Measurements from ENCODE around the gene SMIM13.

Gene SMIM13

GRCh38 chr6:11093626-11094410 lies at the start of gene SMIM13:
Gene SMIM13 (plus strand): TSS chr6:11093834. CDS start chr6:11094314, 480 bp downstream.
- Histone ChIP-seq H3K4me1 (ENCODE audit: control insufficient read depth, insufficient read depth, low read length) (no peaks in the 10 kb centered on the region), H3K9me3 (ENCODE audit: control insufficient read depth, low read length) (no peaks in the 10 kb centered on the region)

DNA sequence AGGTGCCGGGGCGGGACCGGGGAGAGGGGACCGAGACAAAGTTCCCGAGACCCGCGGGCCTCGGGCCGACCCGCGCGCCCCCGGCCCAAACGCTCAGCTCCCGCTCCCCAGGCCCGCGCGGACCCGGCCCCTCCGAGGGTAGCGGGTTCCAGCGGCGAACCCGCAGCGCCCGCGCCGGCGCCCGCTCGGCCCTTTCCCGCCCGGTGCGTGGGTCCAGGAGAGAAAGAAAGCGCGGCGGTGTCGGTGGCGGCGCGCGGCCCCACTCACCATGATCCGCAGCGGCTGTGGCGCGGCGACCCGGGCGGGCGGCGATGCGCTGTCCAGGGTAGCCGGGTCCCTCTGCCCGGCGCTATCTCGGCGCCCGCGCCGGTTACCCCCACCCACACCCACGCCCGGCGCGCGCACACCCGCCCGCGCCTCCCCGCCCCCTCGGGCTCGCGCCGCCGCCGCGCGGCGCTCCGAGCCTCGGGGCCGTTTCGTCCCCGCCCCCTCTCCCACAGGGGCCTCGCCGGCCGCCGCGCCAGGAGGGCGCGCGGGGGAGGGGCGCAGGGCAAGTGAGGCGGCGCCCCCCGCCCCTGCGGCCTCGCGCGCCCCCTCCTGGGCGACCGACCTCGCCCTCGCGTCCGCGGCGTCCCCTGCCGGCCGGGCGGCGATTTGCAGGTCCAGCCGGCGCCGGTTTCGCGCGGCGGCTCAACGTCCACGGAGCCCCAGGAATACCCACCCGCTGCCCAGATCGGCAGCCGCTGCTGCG lies 49.5 kb upstream of the SMIM13 start, which contains the start of gene ELOVL2:
Gene ELOVL2, minus strand, starts transcription at position 345 of the 751 bp plus-strand sequence. Its CDS starts 75 bp downstream, at position 270.
- H3K4me3 ChIP-seq (ENCODE audit: low read length), result no peak within 1 kb of the TSS
- peaks cover 55% of the 10 kb centered on the region for H3K27me3 ChIP-seq (ENCODE audit: control insufficient read depth, insufficient read depth, low read length)
- no peak within 1 kb of the TSS for H3K9ac ChIP-seq (ENCODE audit: low read length)
- no peaks in the 10 kb centered on the region for H3K4me1 ChIP-seq (ENCODE audit: control insufficient read depth, insufficient read depth, low read length)
- H3K9me3 ChIP-seq (ENCODE audit: control insufficient read depth, low read length), result no peaks in the 10 kb centered on the region
- H3K36me3 ChIP-seq (ENCODE audit: control insufficient read depth, insufficient read depth, low read length), result no peaks in the 10 kb centered on the region

More at GRCh38 chr6:11093626-11094410, at the start of gene SMIM13:
- peak within 1 kb of the TSS; percentile 79 for H3K9ac ChIP-seq (ENCODE audit: low read length)
- H3K4me3 ChIP-seq (ENCODE audit: low read length), result peak within 1 kb of the TSS; percentile 74
- no peaks in the 10 kb centered on the region for H3K36me3 ChIP-seq (ENCODE audit: control insufficient read depth, insufficient read depth, low read length)
- H3K27me3 ChIP-seq (ENCODE audit: control insufficient read depth, insufficient read depth, low read length), result no peaks in the 10 kb centered on the region

- peaks cover 57% of the 10 kb centered on the region for H3K27me3 ChIP-seq (ENCODE audit: control insufficient read depth, insufficient read depth, low read length)
- H3K9ac ChIP-seq (ENCODE audit: low read length), result no peak overlapping the region
- no peaks in the 10 kb centered on the region for H3K36me3 ChIP-seq (ENCODE audit: control insufficient read depth, insufficient read depth, low read length)
- no peaks in the 10 kb centered on the region for H3K4me1 ChIP-seq (ENCODE audit: control insufficient read depth, insufficient read depth, low read length)
- H3K4me3 ChIP-seq (ENCODE audit: low read length), result no peak overlapping the region
- no peaks in the 10 kb centered on the region for H3K9me3 ChIP-seq (ENCODE audit: control insufficient read depth, low read length)
Observed at GRCh38 chr6:11044712-11045167, 48.9 kb upstream of the SMIM13 start.

DNA sequence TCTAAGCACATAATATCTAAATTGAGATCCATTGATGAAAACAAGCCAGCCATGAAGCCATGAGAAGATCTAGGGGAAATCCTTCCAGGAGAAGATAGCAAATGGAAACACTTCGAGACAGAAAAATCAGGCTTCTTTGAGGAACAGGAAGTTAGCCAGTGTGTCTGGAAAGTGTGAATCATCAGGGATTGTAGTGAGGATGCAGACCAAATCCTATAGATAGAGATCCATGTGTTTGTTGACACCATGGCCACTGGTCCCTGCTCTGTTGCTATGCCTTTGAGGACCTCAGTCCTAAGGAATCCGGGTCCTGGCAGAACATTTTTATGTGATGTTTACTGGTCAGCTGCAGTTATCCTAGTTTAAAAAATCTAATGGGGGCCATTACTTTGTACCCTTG lies 42.9 kb upstream of the SMIM13 start:
- Histone ChIP-seq H3K27me3 (ENCODE audit: control insufficient read depth, insufficient read depth, low read length) (peaks cover 21% of the 10 kb centered on the region), H3K36me3 (ENCODE audit: control insufficient read depth, insufficient read depth, low read length) (no peaks in the 10 kb centered on the region), H3K4me1 (ENCODE audit: control insufficient read depth, insufficient read depth, low read length) (no peaks in the 10 kb centered on the region), H3K4me3 (ENCODE audit: low read length) (no peak overlapping the region), H3K9me3 (ENCODE audit: control insufficient read depth, low read length) (no peaks in the 10 kb centered on the region), H3K9ac (ENCODE audit: low read length) (no peak overlapping the region)

DNA sequence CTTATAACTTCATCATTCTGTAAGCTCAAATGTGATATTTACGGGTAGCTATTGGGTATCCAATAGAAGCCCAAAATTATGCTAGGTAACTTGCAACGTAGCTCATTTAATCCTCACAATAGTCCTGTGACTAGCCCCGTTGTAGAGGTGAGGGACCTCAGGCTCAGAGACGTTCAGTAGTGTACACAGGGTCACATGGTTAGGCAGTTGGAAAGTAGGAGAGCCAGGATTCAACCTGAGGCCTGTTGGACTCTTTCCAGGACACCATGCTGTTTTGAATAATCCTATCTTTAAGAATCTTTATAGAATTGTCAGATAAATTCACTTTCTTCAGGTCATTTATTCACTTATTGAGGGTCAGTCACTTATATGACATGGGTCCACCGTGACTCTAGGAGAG lies 40.3 kb upstream of the SMIM13 start:
- Histone ChIP-seq H3K4me3 (ENCODE audit: low read length) (no peak overlapping the region), H3K9ac (ENCODE audit: low read length) (no peak overlapping the region), H3K27me3 (ENCODE audit: control insufficient read depth, insufficient read depth, low read length) (peaks cover 6% of the 10 kb centered on the region), H3K4me1 (ENCODE audit: control insufficient read depth, insufficient read depth, low read length) (no peaks in the 10 kb centered on the region), H3K9me3 (ENCODE audit: control insufficient read depth, low read length) (no peaks in the 10 kb centered on the region), H3K36me3 (ENCODE audit: control insufficient read depth, insufficient read depth, low read length) (no peaks in the 10 kb centered on the region)

DNA sequence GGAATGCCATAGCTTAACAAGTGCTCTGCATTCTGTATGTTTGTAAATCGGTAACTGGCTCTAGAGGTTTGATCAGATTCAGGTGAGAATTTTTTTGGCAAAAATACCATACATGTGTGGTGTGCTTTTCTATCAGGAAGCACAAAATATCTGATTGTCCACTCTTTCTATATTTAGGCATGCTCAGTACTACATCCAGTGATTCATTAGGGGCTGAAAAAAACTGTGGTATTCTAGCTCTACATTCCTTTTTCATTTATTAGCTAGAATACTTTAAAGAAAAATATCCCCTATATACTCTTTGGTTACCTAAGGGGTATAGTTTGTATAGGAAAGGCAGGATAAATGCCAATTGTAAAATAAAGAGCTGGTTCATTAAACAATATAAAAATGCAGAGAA lies 38.9 kb upstream of the SMIM13 start:
- Histone ChIP-seq H3K27me3 (ENCODE audit: control insufficient read depth, insufficient read depth, low read length) (no peaks in the 10 kb centered on the region), H3K9me3 (ENCODE audit: control insufficient read depth, low read length) (no peaks in the 10 kb centered on the region), H3K9ac (ENCODE audit: low read length) (no peak overlapping the region), H3K4me3 (ENCODE audit: low read length) (no peak overlapping the region), H3K36me3 (ENCODE audit: control insufficient read depth, insufficient read depth, low read length) (no peaks in the 10 kb centered on the region), H3K4me1 (ENCODE audit: control insufficient read depth, insufficient read depth, low read length) (no peaks in the 10 kb centered on the region)

- Histone ChIP-seq H3K9ac (ENCODE audit: low read length) (no peak overlapping the region), H3K4me3 (ENCODE audit: low read length) (no peak overlapping the region), H3K27me3 (ENCODE audit: control insufficient read depth, insufficient read depth, low read length) (no peaks in the 10 kb centered on the region), H3K9me3 (ENCODE audit: control insufficient read depth, low read length) (no peaks in the 10 kb centered on the region), H3K4me1 (ENCODE audit: control insufficient read depth, insufficient read depth, low read length) (no peaks in the 10 kb centered on the region), H3K36me3 (ENCODE audit: control insufficient read depth, insufficient read depth, low read length) (no peaks in the 10 kb centered on the region)
Observed at GRCh38 chr6:11055127-11055627, 38.5 kb upstream of the SMIM13 start.

DNA sequence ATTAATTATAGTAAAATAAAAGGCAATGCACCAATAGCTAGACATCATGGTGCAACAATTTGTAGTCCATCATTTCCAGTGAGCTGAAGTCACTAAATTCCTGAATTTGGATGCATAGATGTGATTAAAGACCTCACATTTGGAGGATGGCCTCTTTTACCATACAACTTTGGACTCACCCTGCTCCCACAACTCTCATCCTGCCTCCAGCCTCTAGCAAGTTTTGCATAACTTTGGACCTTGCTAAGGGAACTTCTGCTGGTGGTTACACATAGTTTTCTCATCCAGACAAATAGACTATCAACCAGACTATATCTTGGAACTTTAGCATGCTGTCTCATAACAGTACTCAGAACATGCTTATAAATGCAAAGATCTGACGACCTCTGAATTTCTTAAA lies 36.8 kb upstream of the SMIM13 start:
- Histone ChIP-seq H3K4me1 (ENCODE audit: control insufficient read depth, insufficient read depth, low read length) (no peaks in the 10 kb centered on the region), H3K36me3 (ENCODE audit: control insufficient read depth, insufficient read depth, low read length) (no peaks in the 10 kb centered on the region), H3K9ac (ENCODE audit: low read length) (no peak overlapping the region), H3K27me3 (ENCODE audit: control insufficient read depth, insufficient read depth, low read length) (no peaks in the 10 kb centered on the region), H3K9me3 (ENCODE audit: control insufficient read depth, low read length) (no peaks in the 10 kb centered on the region), H3K4me3 (ENCODE audit: low read length) (no peak overlapping the region)

- Histone ChIP-seq H3K9ac (ENCODE audit: low read length) (no peak overlapping the region), H3K27me3 (ENCODE audit: control insufficient read depth, insufficient read depth, low read length) (no peaks in the 10 kb centered on the region), H3K9me3 (ENCODE audit: control insufficient read depth, low read length) (no peaks in the 10 kb centered on the region), H3K4me3 (ENCODE audit: low read length) (no peak overlapping the region), H3K36me3 (ENCODE audit: control insufficient read depth, insufficient read depth, low read length) (no peaks in the 10 kb centered on the region), H3K4me1 (ENCODE audit: control insufficient read depth, insufficient read depth, low read length) (no peaks in the 10 kb centered on the region)
Observed at GRCh38 chr6:11058406-11058805, 35.2 kb upstream of the SMIM13 start.

DNA sequence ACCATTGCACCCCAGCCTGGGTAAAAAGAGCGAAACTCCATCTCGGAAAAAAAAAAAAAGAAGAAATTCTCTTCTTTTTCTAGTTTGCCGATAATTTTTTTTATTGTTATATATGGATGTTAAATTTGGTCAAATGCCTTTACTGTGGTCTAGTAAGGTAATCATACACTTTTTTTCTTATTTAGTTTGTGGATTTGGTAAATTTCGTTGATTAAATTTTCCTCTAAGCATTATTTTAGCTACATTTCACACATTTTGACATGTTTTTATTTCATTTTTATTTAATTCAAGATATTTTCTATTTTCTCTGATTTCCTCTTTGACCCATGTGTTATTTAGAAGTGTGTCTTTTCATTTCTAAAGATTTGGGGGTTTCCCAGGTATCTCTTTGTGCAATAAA lies 31.6 kb upstream of the SMIM13 start:
- H3K36me3 ChIP-seq (ENCODE audit: control insufficient read depth, insufficient read depth, low read length), result no peaks in the 10 kb centered on the region
- peaks cover under 1% of the 10 kb centered on the region for H3K4me1 ChIP-seq (ENCODE audit: control insufficient read depth, insufficient read depth, low read length)
- no peak overlapping the region for H3K4me3 ChIP-seq (ENCODE audit: low read length)
- H3K9me3 ChIP-seq (ENCODE audit: control insufficient read depth, low read length), result no peaks in the 10 kb centered on the region
- H3K9ac ChIP-seq (ENCODE audit: low read length), result no peak overlapping the region
- H3K27me3 ChIP-seq (ENCODE audit: control insufficient read depth, insufficient read depth, low read length), result no peaks in the 10 kb centered on the region

- Histone ChIP-seq H3K4me3 (ENCODE audit: low read length) (no peak overlapping the region), H3K36me3 (ENCODE audit: control insufficient read depth, insufficient read depth, low read length) (no peaks in the 10 kb centered on the region), H3K9me3 (ENCODE audit: control insufficient read depth, low read length) (no peaks in the 10 kb centered on the region), H3K9ac (ENCODE audit: low read length) (no peak overlapping the region), H3K27me3 (ENCODE audit: control insufficient read depth, insufficient read depth, low read length) (no peaks in the 10 kb centered on the region), H3K4me1 (ENCODE audit: control insufficient read depth, insufficient read depth, low read length) (peaks cover 7% of the 10 kb centered on the region)
Observed at GRCh38 chr6:11062715-11063114, 30.9 kb upstream of the SMIM13 start.

GRCh38 chr6:11064836-11065235 lies 28.8 kb upstream of the SMIM13 start:
- no peaks in the 10 kb centered on the region for H3K9me3 ChIP-seq (ENCODE audit: control insufficient read depth, low read length)
- H3K4me3 ChIP-seq (ENCODE audit: low read length), result no peak overlapping the region
- H3K27me3 ChIP-seq (ENCODE audit: control insufficient read depth, insufficient read depth, low read length), result peaks cover 2% of the 10 kb centered on the region
- H3K9ac ChIP-seq (ENCODE audit: low read length), result no peak overlapping the region
- peaks cover 8% of the 10 kb centered on the region for H3K4me1 ChIP-seq (ENCODE audit: control insufficient read depth, insufficient read depth, low read length)
- no peaks in the 10 kb centered on the region for H3K36me3 ChIP-seq (ENCODE audit: control insufficient read depth, insufficient read depth, low read length)

All from mucosa of stomach (tissue), 1 donor.